ENCODE measurements around the gene MICALL1.

Gene MICALL1

DNA sequence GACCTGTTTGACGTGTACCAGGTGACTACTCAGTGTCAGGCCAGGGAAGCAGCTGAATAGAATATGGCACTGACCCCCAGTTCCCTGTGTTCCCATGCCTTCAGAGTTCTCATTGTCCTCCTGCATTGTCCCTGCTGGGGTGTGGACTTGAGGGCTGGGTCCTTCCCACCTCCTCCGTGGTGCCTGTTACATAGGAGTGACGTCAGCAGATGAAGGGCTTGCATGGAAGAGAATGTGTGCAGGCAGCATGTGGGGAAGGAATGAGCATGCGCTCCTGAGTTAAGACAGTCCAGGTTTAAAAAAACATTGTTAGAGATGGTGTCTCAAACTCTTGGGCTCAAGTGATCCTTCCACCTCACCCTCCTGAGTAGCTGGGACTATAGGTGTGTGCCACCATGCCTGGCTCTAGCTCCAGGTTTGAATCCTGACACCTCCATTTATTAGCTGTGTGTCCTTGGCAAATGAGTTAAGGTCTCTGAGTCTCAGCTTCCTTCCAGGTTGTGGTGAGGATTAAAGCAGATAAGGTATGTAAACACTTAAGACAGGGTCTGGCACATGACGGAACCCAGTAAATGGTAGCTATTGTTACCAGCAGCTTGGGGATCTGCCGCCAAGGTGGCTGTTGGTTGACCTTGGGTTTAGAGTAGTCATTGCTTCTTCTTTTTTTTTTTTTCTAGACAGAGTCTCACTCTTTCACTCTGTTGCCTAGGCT lies 85.8 kb downstream of the MICALL1 start:
- H3K4me1 ChIP-seq (ENCODE audit: control insufficient read depth, low read length) = peaks cover 7% of the 10 kb centered on the region
- TF ChIP-seq, protein P1, sequence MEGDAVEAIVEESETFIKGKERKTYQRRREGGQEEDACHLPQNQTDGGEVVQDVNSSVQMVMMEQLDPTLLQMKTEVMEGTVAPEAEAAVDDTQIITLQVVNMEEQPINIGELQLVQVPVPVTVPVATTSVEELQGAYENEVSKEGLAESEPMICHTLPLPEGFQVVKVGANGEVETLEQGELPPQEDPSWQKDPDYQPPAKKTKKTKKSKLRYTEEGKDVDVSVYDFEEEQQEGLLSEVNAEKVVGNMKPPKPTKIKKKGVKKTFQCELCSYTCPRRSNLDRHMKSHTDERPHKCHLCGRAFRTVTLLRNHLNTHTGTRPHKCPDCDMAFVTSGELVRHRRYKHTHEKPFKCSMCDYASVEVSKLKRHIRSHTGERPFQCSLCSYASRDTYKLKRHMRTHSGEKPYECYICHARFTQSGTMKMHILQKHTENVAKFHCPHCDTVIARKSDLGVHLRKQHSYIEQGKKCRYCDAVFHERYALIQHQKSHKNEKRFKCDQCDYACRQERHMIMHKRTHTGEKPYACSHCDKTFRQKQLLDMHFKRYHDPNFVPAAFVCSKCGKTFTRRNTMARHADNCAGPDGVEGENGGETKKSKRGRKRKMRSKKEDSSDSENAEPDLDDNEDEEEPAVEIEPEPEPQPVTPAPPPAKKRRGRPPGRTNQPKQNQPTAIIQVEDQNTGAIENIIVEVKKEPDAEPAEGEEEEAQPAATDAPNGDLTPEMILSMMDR (IDR thresholded peaks at IDR 0.05; ENCODE audit: low read depth, low read length, poor library complexity, severe bottlenecking) = no peak
- no peak for TF ChIP-seq EZH2phosphoT487 (IDR thresholded peaks at IDR 0.05; ENCODE audit: borderline replicate concordance, low read length)
- H3K27me3 ChIP-seq (ENCODE audit: control insufficient read depth, low read length) = no peaks in the 10 kb centered on the region

More for the DNA sequence above, 85.8 kb downstream of the MICALL1 start:
- Histone ChIP-seq H4K20me1 (ENCODE audit: control insufficient read depth, insufficient read depth, low read depth, low read length) (no peaks in the 10 kb centered on the region), H3K27ac (ENCODE audit: low read depth, low read length) (no peak overlapping the region), H3K9me3 (ENCODE audit: control insufficient read depth, insufficient read depth, low read length) (no peaks in the 10 kb centered on the region), H3K36me3 (ENCODE audit: control insufficient read depth, low read length) (no peaks in the 10 kb centered on the region), H3K4me3 (ENCODE audit: low read length) (no peak overlapping the region), H3K4me2 (ENCODE audit: low read length) (no peak overlapping the region), H3K79me2 (ENCODE audit: control insufficient read depth, low read length) (no peaks in the 10 kb centered on the region), H3K9me2 (replicated peaks; ENCODE audit: control insufficient read depth, low read length) (no peaks in the 10 kb centered on the region), H3F3A (ENCODE audit: control insufficient read depth, insufficient read depth) (no peaks in the 10 kb centered on the region)
